ENCODE data around the gene ARHGAP25.
A peak's percentile ranks its signal among the peaks of the same experiment; 100 is the strongest.

The ARHGAP25 gene

DNA sequence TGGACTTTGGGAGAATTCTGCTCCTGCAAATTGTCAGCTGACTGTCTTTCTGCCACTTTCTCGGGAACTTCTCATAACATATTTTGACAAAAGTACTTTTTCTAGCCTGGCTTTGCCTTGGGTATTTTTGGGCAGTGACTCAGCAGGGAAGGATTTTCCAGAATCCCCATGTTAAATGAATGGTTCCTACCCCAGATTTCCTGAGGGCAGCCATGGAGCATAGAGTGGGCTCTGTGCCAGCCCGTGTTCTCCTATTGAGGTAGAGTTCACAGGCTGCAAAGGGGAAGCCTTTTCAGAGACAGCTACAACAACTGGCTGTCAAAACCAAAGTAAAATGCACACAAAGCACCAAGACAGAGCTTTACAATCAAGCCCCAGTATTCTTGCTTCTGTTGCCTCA lies 76.8 kb downstream of the ARHGAP25 start:
- H3K4me3 ChIP-seq (replicated peaks; ENCODE audit: low read depth, low read length), result no peak overlapping the region
- DNase-seq (ENCODE audit: low read depth), result peak; percentile 67
- TF ChIP-seq CTCF (IDR thresholded peaks at IDR 0.05; ENCODE audit: low read length, missing control alignments), result no peak

- no peak overlapping the region for H3K4me3 ChIP-seq (replicated peaks; ENCODE audit: low read depth, low read length)
- TF ChIP-seq CTCF (IDR thresholded peaks at IDR 0.05; ENCODE audit: low read length, missing control alignments), result no peak
- no peak for DNase-seq (ENCODE audit: low read depth)
Observed at GRCh38 chr2:68812251-68812650, 77.6 kb downstream of the ARHGAP25 start.

DNA sequence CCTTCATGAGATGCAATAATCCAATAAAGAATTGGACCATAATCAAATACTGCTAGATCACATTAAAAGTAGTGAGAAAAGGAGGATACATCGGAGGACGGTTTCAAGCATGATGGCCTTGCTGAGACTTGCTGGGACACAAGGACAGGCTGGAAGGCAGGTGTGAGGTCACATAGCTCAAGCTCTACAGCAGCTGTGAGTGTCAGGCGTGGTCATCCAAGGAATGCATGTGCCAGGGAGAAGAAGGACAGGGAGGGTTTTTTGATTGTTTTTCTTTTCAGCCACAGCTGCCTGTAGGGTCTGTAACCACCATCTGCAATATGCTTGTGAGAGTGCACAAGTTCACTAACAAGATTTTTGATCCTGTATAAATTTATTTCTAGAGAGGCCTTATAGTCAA lies 79.0 kb downstream of the ARHGAP25 start:
- no peak overlapping the region for H3K4me3 ChIP-seq (replicated peaks; ENCODE audit: low read depth, low read length)
- no peak for TF ChIP-seq CTCF (IDR thresholded peaks at IDR 0.05; ENCODE audit: low read length, missing control alignments)
- DNase-seq (ENCODE audit: low read depth), result no peak

- no peak for TF ChIP-seq CTCF (IDR thresholded peaks at IDR 0.05; ENCODE audit: low read length, missing control alignments)
- no peak for DNase-seq (ENCODE audit: low read depth)
- no peak overlapping the region for H3K4me3 ChIP-seq (replicated peaks; ENCODE audit: low read depth, low read length)
Observed at GRCh38 chr2:68817306-68817705, 82.7 kb downstream of the ARHGAP25 start.

GRCh38 chr2:68819556-68819955 lies 84.9 kb downstream of the ARHGAP25 start:
- H3K4me3 ChIP-seq (replicated peaks; ENCODE audit: low read depth, low read length), result no peak overlapping the region
- DNase-seq (ENCODE audit: low read depth), result peak; percentile 38
- no peak for TF ChIP-seq CTCF (IDR thresholded peaks at IDR 0.05; ENCODE audit: low read length, missing control alignments)

GRCh38 chr2:68822207-68822872 lies 87.7 kb downstream of the ARHGAP25 start:
- H3K4me3 ChIP-seq (replicated peaks; ENCODE audit: low read depth, low read length), result no peak overlapping the region
- no peak for DNase-seq (ENCODE audit: low read depth)
- TF ChIP-seq CTCF (IDR thresholded peaks at IDR 0.05; ENCODE audit: low read length, missing control alignments), result no peak

DNA sequence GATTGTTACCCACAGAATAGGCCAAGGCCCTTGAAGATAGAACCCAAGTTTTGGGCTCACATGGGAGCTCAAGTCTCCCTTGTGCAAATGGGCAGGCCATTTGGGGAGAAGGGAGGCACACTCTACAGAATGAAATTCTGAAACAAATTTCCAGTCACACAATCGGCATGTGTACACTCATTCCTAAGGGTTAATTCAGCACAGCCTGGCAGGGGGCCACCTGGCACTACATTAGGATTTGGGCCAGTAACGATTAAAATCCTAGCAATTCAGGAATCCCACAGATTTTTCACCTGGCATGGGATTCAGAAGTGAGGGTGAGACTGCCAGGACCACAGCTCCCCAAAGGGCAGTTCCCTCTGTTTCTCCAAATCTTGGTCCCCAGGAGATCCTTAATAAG lies 90.2 kb downstream of the ARHGAP25 start:
- no peak for TF ChIP-seq CTCF (IDR thresholded peaks at IDR 0.05; ENCODE audit: low read length, missing control alignments)
- no peak overlapping the region for H3K4me3 ChIP-seq (replicated peaks; ENCODE audit: low read depth, low read length)
- DNase-seq (ENCODE audit: low read depth), result peak; percentile 83
